Measurements from ENCODE around the gene SMAP1. TPM values are rescaled to one million over a fixed set of nuclear protein-coding genes. Genes with fewer than 3 reads are reported as not detected.

The SMAP1 gene
- total RNA-seq, 3 donors from 2014 or later = 34.3 to 48.8 (median 47.3) TPM

DNA sequence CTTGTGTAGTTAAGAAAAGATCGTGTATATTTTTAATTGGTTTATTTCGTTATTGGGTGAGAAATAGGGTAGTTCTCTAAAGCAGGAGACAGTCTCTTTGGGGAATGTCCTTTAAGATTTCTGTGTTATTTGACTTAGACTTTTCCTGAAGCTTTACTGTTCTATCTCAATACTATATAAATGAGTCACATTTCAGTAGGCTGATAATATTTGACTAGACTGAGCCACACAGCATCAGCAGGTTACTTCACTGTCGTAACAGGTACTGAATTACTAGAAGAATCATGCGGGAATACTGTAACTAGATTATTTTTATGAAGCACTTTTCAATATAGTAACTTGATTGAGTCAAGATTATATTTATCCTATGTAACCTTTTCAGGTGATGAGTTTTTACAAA, 1.4 kb downstream of the SMAP1 start:
- DNase-seq = peak in 1 of 3 donors; percentile 16
- Histone ChIP-seq H3K9me3 (no peaks in the 10 kb centered on the region), H3K4me1 (ENCODE audit: low read depth) (peaks cover 36% of the 10 kb centered on the region), H3K4me3 (no peak overlapping the region), H3K36me3 (ENCODE audit: low read depth) (no peaks in the 10 kb centered on the region)
- TF ChIP-seq, protein P1, sequence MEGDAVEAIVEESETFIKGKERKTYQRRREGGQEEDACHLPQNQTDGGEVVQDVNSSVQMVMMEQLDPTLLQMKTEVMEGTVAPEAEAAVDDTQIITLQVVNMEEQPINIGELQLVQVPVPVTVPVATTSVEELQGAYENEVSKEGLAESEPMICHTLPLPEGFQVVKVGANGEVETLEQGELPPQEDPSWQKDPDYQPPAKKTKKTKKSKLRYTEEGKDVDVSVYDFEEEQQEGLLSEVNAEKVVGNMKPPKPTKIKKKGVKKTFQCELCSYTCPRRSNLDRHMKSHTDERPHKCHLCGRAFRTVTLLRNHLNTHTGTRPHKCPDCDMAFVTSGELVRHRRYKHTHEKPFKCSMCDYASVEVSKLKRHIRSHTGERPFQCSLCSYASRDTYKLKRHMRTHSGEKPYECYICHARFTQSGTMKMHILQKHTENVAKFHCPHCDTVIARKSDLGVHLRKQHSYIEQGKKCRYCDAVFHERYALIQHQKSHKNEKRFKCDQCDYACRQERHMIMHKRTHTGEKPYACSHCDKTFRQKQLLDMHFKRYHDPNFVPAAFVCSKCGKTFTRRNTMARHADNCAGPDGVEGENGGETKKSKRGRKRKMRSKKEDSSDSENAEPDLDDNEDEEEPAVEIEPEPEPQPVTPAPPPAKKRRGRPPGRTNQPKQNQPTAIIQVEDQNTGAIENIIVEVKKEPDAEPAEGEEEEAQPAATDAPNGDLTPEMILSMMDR (IDR thresholded peaks at IDR 0.05) = no peak
- peak; percentile 44 for ATAC-seq
- intact Hi-C loops (cut with DNase I, micrococcal nuclease) = no loop called here

DNA sequence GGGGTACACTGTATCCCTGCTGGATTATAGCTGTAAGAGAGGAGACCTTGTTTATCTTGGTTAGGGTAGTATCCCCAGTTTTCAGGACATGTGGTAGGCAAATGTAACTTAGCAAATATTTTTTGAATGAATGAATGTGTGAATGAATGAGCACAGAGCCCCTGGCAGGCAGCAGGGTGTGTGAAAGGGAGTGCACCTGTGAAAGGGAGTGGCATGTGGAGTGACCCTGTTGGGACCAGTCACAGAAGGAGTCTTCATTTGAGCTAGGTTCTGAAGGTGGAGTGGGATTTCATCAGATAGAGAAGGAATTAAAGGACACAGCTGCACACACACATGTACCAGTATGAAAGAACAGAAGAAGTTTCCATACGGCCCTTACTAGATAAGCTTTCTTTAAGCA, 4.9 kb downstream of the SMAP1 start:
- H3K4me3 ChIP-seq = no peak overlapping the region
- ATAC-seq (peak; percentile 7), DNase-seq (peak in 1 of 3 donors; percentile 42)
- TF ChIP-seq, protein P1 (IDR thresholded peaks at IDR 0.05) = no peak
- H3K9me3 ChIP-seq = no peaks in the 10 kb centered on the region
- intact Hi-C loops (cut with DNase I, micrococcal nuclease) = no loop called here
- H3K4me1 ChIP-seq (ENCODE audit: low read depth) = peaks cover 39% of the 10 kb centered on the region
- no peaks in the 10 kb centered on the region for H3K36me3 ChIP-seq (ENCODE audit: low read depth)

DNA sequence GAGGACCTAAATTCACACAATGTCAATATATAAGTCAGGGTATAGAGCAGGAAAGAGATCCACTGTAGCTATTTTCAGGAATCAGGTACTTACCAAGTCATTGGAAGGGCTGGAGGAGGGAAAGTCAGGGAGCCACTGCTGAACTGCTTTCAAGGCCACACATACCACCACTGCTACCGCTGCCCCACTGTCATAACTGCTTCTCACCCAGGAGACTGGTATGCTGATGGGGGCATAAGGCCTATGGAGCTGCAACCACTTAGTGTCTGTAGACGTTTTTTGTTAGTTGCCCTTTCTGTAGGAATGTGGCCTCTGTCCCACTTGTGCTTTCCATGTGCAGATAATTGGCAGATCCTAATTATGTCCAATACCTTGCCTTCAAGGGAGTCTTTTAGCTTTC, 5.4 kb downstream of the SMAP1 start:
- Histone ChIP-seq H3K4me1 (ENCODE audit: low read depth) (peaks cover 39% of the 10 kb centered on the region), H3K36me3 (ENCODE audit: low read depth) (no peaks in the 10 kb centered on the region), H3K4me3 (no peak overlapping the region), H3K9me3 (no peaks in the 10 kb centered on the region)
- intact Hi-C loops (cut with DNase I, micrococcal nuclease) = no loop called here
- DNase-seq (no peak), ATAC-seq (no peak)
- TF ChIP-seq, protein P1 (IDR thresholded peaks at IDR 0.05) = no peak

DNA sequence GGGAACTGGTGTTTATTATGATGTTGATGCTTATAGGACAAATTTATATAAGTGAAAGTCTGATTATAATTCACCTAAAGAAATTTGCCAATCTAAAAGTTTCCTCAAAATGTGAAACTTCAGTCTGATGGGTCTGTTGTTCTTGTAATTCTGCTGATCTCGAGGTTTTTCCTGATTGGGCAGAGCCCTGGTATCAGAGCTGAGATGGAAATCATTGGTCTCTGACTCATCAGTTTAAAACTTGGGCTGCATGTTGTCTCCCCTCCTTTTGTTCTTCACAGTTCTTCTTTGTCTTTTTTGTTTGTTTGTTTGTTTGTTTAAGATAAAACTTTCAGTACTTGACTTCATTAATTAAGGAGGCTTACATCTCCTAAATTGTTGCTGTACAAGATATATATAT, 5.9 kb downstream of the SMAP1 start:
- Histone ChIP-seq H3K9me3 (no peaks in the 10 kb centered on the region), H3K4me1 (ENCODE audit: low read depth) (peaks cover 39% of the 10 kb centered on the region), H3K36me3 (ENCODE audit: low read depth) (no peaks in the 10 kb centered on the region), H3K4me3 (no peak overlapping the region)
- ATAC-seq (no peak), DNase-seq (no peak)
- intact Hi-C loops (cut with DNase I, micrococcal nuclease) = no loop called here
- TF ChIP-seq, protein P1 (IDR thresholded peaks at IDR 0.05) = no peak

DNA sequence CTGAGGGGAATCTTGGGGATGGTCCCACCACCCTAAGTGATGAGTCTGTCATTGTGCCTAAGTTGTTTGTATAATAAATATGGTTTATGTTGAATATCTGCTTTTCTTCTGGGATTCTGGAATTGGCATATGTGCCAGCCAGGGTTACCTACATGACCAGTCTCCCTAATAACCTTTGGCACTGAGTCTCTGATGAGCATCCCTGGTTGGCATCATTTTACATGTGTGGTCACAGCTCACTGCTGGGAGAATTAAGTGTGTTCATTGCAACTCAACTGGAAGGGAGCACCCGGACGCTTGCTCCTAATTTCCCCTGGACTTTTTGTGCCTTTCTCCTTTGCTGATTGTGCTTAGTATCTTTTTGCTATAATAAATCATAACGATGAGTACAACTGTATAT, 8.1 kb downstream of the SMAP1 start:
- DNase-seq (no peak), ATAC-seq (no peak)
- no peaks in the 10 kb centered on the region for H3K36me3 ChIP-seq (ENCODE audit: low read depth)
- no peak overlapping the region for H3K4me3 ChIP-seq
- intact Hi-C loops (cut with DNase I, micrococcal nuclease) = no loop called here
- peaks cover 26% of the 10 kb centered on the region for H3K4me1 ChIP-seq (ENCODE audit: low read depth)
- no peaks in the 10 kb centered on the region for H3K9me3 ChIP-seq
- TF ChIP-seq, protein P1 (IDR thresholded peaks at IDR 0.05) = no peak

DNA sequence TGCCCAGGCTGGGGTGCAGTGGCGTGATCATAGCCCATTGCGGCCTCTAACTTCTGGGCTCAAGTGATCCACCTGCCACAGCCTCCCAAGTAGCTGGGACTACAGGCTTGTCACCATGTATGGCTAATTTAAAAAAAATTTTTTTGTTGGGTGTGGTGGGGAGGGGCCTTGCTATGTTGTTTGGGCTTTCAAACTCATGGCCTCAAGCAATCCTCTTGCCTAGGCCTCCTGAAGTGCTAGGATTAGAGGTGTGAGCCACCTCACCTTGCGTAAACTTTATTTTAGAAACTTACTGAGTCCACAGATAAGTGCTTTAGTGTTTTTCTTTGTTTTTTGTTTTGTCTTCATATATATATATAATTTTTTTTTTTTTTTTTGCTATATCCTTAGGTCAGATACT, 9.1 kb downstream of the SMAP1 start:
- Histone ChIP-seq H3K9me3 (no peaks in the 10 kb centered on the region), H3K4me1 (ENCODE audit: low read depth) (peaks cover 21% of the 10 kb centered on the region), H3K4me3 (no peak overlapping the region), H3K36me3 (ENCODE audit: low read depth) (no peaks in the 10 kb centered on the region)
- intact Hi-C loops (cut with DNase I, micrococcal nuclease) = no loop called here
- ATAC-seq = no peak
- TF ChIP-seq, protein P1 (IDR thresholded peaks at IDR 0.05) = no peak
- DNase-seq = no peak

Data from mucosa of descending colon (tissue), 3 donors.